Activated gamma-delta T cell treated with anti-CD3 and anti-CD28 coated beads, Interleukin-2, amount 50 U/mL, for 16 hours (primary cell): ENCODE results near the gene ANXA2R.

Experiments
- DNase-seq: peaks from one replicate; pipeline ENCODE4 v3.0.0-alpha.2; 2020; ENCODE audit warnings: low read depth

ANXA2R gene

DNA sequence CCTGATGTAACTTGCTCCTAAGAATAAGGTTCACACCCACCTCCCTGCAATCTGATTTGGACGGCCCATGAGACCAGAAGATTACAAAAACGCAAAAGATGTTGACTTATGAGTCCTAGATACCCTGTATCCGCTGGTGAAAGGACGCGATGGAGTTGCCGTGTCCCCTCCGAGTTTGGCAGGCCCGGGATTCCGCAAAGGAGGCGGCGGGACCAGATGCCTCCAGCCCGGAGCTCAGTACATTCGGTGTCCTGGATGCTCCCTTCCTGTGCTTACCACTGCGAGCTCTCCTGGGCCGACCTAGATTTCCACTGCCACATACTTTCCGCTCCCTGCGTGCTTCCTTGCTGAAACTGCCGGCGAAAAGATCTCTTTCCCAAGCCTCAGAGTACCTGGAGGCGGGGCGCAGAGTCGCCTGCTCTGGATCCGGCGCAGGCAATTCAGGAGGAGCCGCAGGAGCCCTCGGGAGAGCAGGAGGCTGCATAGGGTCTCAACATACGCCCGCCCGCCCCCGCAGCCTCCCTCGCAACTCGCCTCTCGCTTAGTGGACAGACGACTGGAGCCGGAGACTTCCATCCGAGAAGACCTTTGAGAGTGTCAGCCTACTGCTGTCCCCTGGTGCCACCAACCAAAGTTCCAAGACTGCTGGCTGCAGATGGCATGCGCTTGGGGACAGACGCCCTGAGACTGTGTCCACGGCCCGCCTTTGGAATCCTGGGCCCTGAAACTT lies 39.8 kb downstream of the ANXA2R start:
- DNase-seq: no peak

GRCh38 chr5:42995360-42995751 lies 44.8 kb downstream of the ANXA2R start:
- no peak for DNase-seq

DNA sequence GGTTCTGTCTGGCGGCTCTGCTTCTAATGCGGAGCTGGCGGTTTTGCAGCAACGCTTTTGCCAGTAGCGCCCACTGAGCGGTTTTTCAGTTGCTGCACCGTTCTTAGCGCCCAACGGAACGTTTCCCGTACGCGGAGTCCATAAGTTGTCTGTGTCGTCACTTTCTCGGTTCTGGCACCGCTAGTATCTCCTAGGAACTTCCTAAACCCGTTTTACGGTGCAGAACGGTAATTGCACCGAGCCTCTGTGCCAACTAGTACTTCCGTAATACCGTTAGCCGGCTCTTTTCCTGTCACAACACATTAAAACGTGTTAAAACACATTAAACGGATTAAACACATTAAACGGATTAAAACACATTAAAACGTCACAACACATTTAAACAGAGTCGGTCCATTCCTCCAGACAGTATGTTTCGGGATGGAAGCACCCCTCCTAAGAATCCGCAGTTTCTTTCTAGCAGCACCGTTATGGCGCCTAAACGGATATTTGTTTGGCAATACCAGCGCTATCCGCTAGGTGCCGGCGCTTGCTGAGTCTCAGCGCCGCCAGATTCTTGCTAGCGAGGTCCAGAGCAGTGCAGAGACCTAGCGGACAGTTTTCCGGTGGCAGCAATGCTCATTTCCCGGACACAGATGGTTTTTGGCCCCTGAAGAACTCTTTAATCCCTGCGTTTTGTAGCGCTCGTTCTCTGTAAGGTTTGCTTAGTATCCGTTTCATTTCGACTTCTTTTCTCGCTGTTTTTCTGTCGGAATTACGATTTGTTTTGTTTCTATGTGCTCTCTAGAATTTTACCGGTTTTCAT lies 45.4 kb downstream of the ANXA2R start:
- peak; percentile 76 for DNase-seq

DNA sequence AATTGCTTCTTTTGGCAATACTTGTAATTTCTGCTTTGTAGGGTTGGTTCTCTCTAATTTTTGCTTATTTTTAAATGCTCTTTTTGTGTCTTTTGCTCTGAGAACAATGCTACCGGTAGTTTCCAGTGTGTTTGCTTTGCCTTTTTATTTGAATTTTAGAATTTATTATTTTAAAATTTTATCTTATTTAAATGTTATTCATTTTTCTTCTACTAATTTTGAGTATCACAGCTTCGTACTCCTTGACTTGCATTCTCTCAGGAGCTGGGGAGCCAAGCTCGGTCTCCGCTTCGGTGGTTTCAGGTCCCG lies 45.9 kb downstream of the ANXA2R start:
- DNase-seq: no peak

DNA sequence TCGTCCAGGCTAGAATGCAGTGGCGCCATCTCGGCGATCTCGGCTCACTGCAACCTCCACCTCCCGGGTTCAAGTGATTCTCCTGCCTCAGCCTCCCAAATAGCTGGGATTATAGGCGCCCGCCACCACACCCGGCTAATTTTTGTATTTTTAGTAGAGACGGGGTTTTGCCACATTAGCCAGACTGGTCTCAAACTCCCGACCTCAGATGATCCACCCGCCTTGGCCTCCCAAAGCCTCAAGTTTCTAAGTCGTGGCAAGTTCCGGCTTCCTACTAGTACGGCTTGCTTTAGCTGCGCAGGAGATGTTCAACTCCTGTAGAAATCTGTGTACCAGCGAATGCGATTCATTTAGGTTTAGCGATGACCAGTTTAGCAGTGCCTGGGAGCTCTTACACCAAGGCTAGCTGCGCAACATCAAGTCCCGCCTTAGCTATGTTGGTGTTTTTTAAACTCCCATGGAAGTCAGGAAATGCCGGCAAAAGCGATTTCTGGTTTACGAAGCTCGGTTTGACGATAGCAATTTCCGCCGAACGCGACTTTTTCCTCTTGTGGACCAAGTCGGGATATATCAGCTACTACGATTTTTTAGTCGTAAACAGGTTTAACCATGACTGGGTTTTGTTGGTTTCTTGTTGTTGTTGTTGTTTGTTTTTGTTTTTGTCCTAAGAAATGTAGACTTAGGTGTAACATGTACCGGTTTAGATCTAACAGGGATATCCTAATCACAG lies 46.4 kb downstream of the ANXA2R start:
- DNase-seq: no peak

DNA sequence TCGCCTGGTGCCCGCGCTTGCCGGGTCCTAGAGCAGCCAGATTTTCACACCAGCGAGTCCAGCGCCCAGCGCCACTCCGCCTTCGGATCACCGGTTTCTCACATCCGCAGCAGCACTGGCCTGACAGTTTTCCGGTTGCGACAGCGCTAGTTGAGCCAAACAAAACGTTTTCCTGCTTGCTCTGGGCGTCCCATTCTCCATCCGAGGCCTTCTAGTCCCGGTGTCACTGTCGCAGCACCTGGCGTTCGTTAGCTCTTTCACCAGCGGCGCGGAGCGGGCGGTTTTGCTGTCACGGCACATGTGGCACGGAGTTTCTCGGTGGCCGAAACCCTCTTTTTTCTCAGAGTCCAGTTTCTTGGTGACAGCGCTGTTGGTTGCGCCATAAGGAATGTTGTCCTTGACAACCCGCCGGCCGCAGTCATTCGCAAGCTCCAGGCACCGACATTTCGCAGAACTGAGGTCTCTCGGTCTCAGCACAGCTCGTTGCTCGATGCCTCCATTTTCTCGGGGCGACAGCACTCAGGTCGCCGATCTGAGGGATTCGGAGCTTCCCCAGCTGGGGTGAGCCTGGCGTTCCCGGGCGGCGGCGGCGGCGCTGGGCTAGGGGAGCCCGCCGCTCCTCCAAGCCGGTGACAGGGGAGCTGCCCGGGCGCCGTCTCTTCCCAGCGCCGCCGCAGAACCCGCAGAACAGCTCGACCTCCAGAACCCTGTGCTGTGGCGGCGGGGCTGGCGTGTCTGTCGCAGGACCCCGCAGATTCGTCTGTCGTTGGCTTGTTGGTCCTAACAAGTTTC lies 47.8 kb downstream of the ANXA2R start:
- DNase-seq: peak; percentile 43

DNA sequence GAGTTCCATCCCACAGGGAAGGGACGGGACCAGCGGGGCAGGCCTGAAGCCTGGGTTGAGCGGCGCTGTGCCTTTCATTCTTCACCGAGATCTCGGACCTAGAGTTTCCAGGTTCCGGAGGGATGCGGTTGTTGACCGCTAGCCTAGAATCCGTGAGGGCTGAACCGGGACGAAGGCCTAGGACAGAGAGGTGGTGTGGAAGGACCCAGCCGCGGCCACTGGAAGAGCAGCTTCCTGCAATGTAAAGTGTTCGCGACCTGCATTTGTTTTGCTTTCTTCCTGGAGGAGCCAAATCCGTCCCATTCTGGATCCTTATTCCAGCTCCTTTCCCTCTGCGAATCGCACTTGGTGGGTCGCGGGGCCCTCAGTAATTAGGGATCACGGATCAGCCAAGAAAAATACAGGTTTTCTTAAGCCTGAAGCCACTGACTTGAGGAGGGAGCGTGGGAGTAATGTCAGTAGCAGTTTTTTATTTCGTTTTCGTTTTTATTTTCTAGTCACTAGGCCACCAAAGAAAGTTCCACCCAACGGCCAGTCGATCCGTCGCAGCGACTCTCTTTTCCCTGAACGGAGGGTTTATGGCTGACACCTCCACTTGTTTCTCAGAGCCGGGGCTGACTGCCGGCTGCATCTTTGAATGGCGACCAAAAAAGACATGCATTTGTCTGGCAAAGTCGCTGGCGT lies 48.6 kb downstream of the ANXA2R start:
- no peak for DNase-seq

DNA sequence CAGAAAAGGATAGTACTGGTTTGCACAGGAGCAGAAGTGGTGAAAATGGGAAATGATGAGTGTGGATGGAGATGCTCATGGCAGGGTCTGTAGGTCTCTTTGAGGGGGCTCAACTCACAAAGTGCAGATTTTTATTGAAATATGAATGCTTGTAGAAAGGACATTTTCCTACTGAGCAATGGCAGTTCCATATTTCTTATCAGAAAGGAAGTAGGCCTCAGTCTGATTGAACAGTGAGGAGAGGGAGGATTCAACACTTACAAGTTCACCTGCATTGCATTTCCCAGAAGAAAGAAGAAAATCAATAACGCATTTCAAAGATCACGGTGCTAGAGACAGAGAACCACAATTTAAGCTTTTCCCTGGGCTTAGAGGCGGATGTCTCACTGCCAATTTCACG lies 49.2 kb downstream of the ANXA2R start:
- DNase-seq: no peak
